Dedifferentiated amniotic fluid mesenchymal stem cell (primary cell): ENCODE data around the gene HGFAC.
"Not testable (repeated sequence)": the region's sequence is repeated elsewhere in the genome, so short reads cannot be mapped to it uniquely, and the experiment has no call there.

ENCODE experiments used
- DNase-seq: peaks from one replicate; pipeline ENCODE4 v3.0.0-alpha.2; 2016; ENCODE audit errors: extremely low spot score

Gene HGFAC

DNA sequence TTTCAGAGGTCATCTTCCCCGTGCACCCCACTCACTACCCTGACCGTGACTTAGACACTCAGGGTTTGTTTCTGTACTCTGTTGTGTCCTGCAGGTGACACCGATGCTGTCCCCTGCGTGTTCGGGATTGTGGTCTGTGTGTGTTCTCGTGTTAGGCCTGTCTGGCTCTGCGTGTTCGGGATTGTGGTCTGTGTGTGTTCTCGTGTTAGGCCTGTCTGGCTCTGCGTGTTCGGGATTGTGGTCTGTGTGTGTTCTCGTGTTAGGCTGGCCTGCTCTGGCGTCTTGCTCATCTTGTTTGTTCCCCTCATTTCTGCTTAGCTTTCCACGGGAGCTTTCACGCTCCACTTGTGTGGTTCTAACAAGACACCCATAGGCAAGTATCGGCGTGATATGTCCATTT is 30.6 kb upstream of the HGFAC start:
- not testable (repeated sequence) for DNase-seq

DNA sequence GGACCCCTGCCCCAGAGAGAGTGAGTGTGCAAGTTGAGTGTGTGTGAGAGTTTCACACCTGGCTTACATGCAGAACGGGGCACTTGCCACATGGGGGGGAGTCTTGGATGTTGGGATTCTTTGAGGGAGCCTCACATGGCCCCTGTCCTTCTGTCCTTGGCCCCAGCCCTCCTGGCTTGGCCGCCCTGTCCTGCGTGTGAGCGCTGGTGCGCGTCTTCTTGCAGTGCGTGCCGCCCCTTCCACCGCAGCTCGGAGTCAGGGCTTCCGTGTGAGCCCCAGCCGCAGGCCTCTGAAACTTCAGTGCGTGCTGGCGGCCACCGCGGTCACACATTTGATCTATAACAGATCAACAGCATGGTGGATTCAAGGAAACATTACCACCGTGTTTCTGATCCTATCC is 30.1 kb upstream of the HGFAC start:
- DNase-seq = no peak

DNA sequence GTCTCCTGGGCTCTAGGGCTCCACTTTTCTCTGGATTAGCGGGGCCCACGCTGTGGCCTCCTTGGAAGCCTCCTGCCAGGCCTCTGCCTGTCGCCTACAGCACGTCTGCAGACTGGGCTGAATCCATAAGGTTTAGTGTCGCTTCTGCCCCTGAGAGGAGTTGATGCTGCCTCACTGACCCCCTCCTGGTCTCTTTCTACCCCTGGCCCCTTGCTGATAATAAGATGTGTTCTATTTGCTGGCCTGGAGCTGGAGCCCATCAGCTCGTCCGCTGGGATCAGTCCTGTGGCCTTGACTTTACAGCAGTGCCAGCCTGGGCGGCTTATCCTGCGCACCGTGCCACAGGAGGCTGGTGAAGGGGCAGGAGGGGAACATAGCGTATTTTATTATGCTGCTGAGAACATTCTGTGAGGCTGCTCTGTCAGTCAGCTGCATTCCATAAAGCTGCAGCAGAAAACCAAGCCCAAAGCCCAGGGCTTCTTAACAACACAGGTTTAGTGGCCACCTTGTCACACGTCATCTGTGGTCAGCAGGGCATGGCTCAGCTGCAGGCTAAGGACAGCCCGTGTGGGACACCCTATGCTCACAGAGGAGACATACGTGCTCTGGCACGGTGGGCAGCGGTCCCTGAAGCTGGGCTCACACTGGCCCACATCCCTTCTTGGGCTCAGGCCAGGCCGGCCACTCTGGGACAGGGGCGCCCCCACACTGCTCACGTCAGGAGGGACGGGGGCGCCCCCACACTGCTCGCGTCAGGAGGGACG is 29.3 kb upstream of the HGFAC start:
- DNase-seq = no peak

DNA sequence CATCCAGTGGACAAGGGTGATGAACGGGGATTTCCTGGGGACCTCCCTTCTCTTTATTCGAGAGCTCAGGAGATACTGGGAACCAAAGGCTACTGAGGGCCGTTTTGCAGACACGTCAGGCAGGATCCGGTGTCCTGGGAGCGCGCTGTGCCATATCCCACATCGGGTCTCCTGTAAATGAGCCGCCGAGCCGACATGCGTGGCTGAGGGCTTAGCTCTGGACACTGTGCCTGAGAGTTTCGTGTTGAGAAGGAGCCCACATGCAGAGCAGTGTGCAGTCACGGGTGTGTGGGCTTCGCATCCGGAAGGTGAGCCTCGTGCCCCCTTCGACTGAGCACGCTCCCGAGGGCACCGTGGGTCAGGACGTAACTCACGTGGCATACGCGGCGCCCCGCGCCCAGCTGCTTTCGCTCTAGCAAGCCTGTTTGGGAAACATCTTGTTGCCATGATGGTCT is 28.5 kb upstream of the HGFAC start:
- no peak for DNase-seq

DNA sequence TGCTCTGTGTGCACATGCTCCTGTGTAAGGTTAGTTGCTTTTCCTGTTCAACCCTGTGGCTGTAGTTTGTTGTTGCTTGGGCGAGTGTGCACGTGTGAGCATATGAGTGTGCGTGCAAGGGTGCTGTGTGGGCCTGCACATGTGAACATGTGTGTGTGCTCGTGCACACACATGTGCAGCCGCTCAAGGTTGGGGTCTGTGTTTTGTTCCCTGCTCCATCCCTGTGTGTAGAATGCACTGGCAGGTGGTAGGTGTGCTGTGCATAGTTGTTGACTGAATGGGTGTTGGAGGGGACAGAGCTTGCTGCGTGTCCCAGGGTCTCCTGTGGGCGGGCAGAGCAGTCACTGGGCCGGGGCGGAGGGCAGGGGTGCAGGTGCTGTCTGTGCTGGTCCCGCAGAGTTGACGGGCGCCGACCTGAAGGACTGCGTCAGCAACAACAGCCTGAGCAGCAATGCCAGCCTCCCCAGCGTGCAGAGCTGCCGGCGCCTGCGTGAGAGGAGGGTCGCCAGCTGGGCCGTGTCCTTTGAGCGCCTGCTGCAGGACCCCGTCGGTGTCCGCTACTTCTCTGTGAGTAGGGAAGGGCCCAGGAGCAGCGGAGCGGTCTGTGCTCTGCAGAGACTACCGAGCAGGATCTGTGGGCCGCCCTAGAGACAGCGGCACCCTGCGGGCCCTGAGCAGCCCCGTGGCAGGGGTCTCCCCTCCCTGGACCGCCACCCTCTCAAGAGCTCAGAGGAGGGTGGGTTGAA is 27.9 kb upstream of the HGFAC start:
- DNase-seq = no peak

DNA sequence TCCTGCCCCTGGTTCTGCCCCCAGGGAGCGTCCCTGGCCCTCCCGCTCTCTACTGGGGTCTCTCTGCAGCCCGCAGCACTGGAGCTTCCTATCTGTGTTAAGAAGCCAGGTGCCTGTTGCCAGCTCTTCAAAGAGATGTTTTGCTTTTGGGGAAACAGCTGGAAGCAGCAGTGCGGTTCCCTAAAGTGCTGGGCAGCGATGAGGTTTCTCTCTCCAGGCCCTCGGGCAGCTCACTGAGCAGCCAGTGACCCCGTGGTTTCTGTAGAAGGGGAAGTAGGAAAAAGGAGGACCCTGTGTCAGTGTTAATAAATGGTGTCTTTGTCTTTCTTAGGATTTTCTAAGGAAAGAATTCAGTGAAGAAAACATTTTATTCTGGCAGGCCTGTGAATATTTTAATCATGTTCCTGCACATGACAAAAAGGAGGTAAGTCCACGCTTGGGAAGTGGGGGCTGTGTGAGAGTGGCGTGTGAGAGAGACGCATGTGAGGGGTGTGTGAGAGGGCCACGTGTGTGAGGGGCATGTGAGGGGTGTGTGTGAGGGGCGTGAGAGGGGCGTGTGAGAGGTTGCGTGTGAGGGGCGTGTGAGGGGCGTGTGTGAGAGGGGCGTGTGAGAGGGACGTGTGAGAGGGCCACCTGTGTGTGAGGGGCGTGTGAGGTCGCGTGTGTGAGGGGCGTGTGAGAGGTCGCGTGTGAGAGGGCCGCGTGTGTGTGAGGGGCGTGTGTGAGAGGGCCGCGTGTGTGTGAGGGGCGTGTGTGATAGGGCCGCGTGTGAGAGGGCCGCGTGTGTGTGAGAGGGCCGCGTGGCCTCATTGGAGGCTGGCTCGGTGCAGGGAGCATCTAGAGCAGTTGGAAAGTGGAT is 27.1 kb upstream of the HGFAC start:
- DNase-seq = no peak

DNA sequence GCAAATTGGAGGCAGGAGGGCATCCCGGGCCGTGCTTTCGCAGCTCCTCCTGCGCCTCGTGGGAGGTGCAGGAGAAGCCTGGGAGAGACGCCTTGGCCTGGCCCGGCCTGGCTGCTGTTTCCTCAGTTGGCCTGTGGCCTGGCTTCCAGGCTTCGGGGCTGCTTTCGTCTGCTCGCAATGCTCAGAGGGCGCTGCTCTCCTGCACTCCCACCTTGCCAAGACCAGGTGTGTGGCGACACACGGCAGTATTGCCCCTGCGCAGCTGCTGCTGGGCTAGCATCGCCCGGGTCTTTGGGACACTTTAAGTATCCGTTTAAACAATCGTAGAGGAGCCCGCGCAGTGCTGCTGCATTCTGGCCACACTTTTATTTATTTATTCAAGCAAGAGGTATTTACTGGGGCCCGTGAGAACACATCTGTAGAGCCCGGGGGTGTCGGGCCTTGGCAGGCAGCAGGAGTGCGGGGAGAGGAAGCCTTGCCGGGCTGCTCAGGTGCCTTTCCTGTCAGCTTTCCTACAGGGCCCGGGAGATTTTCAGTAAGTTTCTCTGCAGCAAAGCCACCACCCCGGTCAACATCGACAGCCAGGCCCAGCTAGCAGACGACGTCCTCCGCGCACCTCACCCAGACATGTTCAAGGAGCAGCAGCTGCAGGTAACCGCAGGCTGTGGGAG is 26.2 kb upstream of the HGFAC start:
- DNase-seq = no peak

DNA sequence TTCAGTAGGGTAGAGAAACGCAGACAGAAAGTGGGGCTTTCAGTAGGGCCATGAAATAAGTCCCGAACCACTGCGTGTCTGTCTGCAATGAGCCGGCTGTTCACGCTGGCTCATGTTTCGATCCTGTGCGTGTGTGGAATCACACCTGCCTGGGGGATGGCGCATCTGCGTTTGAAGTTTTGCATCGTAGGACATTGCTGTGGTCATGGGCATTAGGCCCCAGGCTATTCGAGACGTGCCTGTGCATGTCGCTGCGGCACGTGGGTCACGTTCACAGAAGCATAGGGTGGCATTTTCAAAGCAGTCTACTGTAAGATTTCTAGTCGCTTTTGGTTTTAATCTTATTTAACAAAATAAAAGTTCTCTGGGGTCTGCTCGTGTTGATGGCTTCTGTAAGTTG is 25.5 kb upstream of the HGFAC start:
- DNase-seq = no peak

DNA sequence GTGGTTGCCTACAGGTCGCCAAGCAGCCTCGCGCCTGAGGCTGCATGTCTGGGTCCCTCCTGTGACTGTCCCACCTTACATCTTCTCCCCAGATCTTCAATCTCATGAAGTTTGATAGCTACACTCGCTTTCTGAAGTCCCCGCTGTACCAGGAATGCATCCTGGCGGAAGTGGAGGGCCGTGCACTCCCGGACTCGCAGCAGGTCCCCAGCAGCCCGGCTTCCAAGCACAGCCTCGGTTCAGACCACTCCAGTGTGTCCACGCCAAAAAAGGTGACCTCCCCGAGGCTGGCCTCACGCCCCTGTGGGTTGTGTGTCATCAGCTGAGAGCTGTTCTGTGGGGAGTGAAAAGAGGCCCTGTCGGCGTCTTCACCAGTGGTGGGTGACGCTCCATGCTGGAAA is 24.9 kb upstream of the HGFAC start:
- DNase-seq = no peak

DNA sequence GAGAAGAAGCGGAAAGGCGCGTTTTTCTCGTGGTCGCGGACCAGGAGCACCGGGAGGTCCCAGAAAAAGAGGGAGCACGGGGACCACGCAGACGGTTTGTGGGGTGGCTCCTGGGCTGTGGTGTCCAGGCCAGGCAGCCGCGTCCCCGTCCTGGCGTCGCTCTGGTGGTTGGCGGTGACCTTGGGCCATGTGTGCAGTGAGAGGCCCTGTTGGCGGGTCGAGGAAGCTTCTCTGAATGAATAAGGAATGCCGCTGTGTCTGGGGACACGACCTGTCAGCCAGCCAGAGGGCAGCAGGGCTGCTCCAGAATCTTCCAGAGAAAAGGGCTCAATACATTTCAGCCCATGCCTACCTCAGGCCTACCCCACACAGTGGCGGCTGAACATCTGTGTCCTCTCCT is 24.3 kb upstream of the HGFAC start:
- DNase-seq = no peak

DNA sequence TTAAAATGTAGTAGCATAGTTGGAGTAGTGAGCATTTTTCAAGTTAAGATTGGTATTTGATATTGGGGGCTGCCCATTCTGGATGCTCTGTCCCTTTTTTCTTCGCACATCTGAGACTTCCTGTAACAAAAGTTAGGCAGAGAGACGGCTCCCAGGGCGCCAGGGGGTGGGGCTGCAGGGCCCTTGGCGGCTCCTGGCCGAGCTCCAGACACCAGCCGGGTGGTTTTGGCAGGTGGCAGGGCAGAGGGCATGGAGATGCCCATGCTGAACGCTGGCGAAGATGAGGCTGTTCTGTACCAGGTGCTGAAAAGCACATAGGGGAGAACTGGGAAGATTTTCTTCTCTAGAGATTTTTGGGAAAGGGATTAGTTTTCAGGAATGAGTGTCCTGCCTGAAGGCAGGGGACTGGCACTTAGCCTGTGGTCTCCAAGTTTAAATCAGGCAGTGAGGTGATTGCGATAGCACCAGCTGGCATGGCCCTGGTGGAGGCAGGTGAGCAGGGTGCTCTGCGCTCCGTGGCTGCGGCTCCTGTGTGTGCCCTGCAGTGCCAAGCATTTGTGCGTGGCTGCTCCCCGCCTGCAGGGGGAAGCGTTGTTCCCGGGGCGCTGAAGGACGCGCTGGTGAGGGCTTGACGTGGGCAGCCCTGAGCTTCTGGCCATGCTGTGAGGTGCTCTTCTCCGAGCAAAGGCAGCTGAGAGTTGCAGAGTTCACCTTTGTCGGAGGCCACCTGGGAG is 23.6 kb upstream of the HGFAC start:
- no peak for DNase-seq

DNA sequence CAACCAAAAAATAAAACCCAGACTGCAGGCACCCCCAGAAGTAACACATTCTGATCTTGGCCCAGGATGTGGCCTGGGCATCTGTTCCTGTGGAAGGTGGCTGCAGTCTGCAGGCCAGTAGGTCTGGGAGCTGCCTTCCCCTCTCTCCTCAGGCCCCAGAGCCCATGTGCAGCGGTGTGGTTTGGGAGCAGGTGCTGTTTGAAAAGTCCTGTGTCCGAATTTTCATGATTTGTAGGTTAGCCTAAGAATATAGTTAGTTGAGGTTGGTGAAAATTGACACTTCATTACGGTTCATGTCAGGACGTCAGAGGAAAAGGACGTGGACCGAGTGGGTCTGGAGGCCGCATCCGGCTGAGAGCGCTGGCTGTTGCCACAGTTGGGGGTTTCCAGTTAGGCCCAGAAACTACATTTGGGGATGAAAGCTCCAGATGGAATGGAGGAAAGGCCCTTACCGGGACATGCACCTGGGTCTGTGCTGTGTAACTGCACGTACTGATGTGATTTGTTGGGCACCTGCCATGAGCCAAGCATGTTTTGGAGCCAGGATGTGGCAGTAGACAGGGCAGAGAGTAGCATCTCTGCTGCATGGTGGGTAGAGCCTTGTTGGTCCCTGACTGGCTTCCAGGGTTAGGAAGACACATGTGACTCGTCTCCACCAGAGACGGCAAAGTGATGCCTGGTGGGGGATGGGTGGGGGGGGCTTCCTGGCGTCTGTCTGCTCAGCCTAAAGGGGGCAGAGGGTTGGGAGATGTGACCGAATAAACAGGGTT is 21.7 kb upstream of the HGFAC start:
- DNase-seq = no peak

DNA sequence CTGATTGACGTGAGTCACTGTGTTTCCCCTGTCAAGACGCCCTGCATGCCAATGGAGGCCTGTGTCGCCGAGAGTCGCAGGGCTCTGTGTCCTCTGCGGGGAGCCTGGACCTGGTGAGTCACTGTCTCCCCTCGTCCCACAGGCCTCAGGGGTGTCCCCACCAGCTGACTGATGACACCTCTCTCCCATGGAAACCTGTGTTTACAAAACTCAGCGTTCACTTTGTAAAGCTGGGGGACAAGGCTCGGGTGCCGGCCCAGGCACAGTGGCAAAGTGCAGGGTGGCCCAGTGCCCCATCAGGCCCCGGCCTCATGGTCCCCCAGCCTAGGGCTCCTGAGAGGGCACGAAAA is 21.2 kb upstream of the HGFAC start:
- no peak for DNase-seq

DNA sequence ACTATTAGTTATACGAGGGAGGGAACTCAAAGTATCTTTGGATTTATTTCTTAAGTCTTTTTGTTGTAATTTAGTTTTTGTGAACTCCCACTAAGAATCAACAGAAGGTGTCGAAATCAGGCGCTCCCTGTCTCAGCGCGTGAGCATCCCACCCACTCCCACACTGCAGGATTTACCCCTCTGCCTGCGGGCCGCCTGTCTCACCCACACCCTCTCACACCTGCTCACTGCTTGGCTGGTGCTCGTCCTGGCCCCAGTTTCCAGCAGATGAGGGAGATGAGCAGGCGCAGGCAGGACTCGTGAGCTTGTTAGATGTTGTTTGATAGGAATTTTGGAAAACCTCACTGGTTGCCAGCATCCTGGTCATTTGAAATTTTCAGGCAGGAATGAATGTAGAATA is 20.8 kb upstream of the HGFAC start:
- no peak for DNase-seq

DNA sequence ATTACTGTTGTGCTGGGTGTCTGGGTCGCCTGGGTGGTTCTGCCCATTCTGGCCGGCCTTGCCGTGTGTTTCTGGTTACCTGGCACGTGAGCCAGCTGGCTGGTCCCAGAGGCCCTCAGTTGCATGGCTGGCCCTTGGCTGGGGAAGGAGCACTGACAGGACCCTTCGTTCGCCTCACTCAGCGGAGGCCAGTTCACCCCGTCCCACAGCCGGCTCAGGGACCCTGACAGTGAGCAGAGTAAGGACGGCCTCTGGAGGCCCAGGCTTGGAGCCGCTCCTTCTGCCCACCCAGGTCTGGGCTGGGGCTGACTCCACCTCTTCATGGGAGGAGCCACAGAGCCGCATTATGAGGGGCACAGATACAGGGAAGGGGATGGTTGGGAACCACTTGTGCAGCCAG is 20.3 kb upstream of the HGFAC start:
- DNase-seq = no peak

DNA sequence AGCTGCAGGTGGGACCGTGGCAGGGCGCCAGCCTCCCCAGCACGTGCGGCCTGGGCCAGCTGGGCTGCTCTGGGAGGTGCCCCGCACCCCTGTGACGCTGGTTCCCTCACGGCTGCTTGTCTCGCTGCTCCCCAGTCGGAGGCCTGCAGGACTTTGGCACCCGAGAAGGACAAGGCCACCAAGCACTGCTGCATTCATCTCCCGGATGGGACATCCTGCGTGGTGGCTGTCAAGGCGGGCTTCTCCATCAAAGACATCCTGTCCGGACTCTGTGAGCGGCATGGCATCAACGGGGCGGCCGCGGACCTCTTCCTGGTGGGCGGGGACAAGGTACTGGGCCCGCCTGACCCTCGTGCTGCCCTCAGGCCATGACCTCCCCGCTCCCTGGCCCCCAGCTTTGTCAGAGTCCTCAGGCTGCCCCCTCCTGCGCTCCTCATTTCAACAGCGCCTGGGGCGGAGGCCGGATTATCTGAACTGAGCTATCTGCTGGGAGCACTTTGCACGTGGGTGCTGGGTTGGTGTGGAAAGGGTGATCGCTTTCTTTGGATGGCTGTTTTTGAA is 19.4 kb upstream of the HGFAC start:
- no peak for DNase-seq

DNA sequence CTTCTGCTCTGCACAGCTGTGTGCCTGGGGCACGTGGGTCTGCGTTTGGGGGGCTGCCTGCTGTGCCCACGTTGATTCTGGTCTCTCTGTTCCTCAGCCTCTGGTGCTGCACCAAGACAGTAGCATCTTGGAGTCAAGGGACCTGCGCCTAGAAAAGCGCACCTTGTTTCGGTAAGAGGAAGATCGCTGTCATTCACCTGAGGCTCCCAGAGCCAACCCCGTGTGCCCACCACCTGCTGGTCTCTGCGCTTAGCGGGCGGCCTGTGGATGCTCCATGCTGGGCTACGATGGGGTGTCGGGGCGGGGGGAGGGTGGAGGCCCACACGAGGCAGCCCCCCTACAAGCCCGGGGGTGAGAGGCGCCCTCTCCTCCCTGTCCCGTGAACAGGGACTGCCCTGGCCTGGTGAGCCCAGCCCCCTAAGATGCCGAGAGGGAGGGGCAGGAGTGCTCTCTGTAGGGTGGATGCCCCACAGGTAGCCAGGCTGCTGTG is 18.9 kb upstream of the HGFAC start:
- no peak for DNase-seq

DNA sequence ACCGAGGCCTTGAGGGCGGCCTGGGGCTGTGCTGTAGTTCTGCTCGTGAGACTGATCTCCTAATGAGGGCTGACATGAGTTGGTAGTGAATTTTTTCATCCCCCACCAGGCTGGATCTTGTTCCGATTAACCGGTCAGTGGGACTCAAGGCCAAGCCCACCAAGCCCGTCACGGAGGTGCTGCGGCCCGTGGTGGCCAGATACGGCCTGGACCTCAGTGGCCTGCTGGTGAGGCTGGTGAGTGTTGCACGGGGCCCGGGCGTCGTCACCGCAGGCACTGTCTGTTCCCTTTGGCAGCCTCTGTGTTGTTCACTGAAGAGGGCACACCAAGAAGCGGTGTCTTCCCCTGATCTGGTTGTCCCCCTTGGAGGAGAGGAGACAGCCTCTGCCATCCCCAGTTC is 18.4 kb upstream of the HGFAC start:
- no peak for DNase-seq

DNA sequence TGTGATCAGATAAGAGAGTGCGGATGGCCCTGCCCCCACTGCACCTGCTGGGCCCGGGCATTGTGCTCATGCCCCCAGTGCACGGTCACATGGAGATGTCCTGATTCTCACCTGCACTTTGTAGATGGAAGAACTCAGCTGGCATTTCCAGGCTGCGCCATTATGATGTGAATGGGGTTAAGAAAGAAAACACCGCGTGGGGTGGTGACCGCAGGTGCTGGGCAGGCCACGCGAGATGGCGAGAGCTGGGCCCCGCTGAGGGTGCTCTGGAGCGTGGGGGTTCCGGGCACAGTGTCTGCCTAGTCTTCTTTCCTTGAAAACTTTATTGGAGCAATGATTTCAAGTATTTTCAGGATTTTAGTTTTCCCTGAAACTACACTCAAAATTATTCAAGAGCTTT is 17.8 kb upstream of the HGFAC start:
- no peak for DNase-seq

DNA sequence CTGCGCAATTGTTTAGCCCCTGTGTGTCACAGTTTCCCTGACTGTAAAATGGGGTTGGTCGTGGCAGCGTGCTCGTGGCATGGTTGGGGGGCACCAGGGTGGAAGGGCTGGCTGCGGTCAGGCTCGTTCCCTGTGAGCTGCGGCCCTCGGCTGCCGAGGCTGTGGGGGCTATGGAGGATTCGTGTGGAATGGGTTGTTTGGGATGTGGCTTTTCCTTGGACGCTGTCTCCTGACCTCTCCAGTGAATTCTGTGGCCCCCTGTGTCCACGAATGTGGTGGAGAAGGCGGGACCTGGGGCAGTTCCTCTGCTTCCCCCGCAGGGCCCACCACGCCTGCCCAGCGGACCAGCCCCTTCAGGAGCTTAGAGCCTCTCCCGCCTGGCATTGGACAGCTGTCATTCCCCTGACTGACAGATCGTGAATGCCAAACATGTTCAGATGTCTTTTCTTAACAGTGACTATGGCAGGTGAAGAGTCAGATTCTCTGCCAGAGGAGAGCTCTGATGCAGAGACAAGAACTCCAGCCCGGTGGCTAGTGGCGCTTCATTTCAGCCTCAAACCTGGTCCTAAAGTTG is 17.2 kb upstream of the HGFAC start:
- no peak for DNase-seq
